ENCODE measurements around the gene HSD17B14. TPM values are rescaled to one million over a fixed set of nuclear protein-coding genes. Genes with fewer than 3 reads are reported as not detected.

The HSD17B14 gene
- total and polyA plus RNA-seq, 2 experiments from 2014 or later, result 8.4 to 11.7 TPM

GRCh38 chr19:48835734-48836088 lies 580 bp downstream of the HSD17B14 start:
- Histone ChIP-seq H4K20me1 (replicated peaks; ENCODE audit: insufficient read depth) (no peaks in the 10 kb centered on the region), H3F3A (replicated peaks; ENCODE audit: low read depth) (peaks cover 8% of the 10 kb centered on the region), H3K4me1 (ENCODE audit: insufficient read depth) (peaks cover 3% of the 10 kb centered on the region; the same call in 1 of the 2 replicates), H3K4me2 (peak overlapping the region; percentile 84), H3K79me2 (replicated peaks; ENCODE audit: insufficient read depth) (no peaks in the 10 kb centered on the region), H3K4me3 (peak overlapping the region; percentile 61), H3K9me2 (ENCODE audit: insufficient read depth) (no peaks in the 10 kb centered on the region), H3K36me3 (ENCODE audit: insufficient read depth) (no peaks in the 10 kb centered on the region), H3K27me3 (ENCODE audit: insufficient read depth) (no peaks in the 10 kb centered on the region), H3K27ac (ENCODE audit: low read depth) (peak overlapping the region; percentile 91), H2AFZ (peak overlapping the region; percentile 83)
- H3K27ac Mint-ChIP-seq, result peak overlapping the region; percentile 95
- DNase-seq (ENCODE audit: low spot score), result peak; percentile 98
- peaks cover 22% of the 10 kb centered on the region for H3K27me3 Mint-ChIP-seq (ENCODE audit: insufficient read depth, low read depth, poor library complexity)
- H3K36me3 Mint-ChIP-seq (ENCODE audit: low read depth), result peaks cover 22% of the 10 kb centered on the region
- ATAC-seq, result peak; percentile 78
- H3K4me3 Mint-ChIP-seq, result peak overlapping the region; percentile 85
- TF ChIP-seq ZNF462 (CRISPR knock-in tag; IDR thresholded peaks at IDR 0.05) (no peak), CTCF (conservative IDR thresholded peaks at IDR 0.05; ENCODE audit: low read depth in 2 of 2) (peak; percentile 84 to 99)
- H3K9me3 Mint-ChIP-seq, result no peaks in the 10 kb centered on the region; the same call in 2 of the 3 replicates
- H3K4me1 Mint-ChIP-seq, result peaks cover 18% of the 10 kb centered on the region

- Histone ChIP-seq H3K4me3 (no peak overlapping the region), H3K27me3 (ENCODE audit: insufficient read depth) (no peaks in the 10 kb centered on the region), H3K27ac (ENCODE audit: low read depth) (no peak overlapping the region), H2AFZ (no peak overlapping the region), H3F3A (replicated peaks; ENCODE audit: low read depth) (peaks cover 8% of the 10 kb centered on the region), H3K79me2 (replicated peaks; ENCODE audit: insufficient read depth) (no peaks in the 10 kb centered on the region), H4K20me1 (replicated peaks; ENCODE audit: insufficient read depth) (no peaks in the 10 kb centered on the region), H3K4me1 (ENCODE audit: insufficient read depth) (peaks cover 3% of the 10 kb centered on the region; the same call in 1 of the 2 replicates), H3K9me2 (ENCODE audit: insufficient read depth) (no peaks in the 10 kb centered on the region), H3K4me2 (0 out of 2 replicates have a peak overlapping the region, but pooled peaks have one; percentile 27), H3K36me3 (ENCODE audit: insufficient read depth) (no peaks in the 10 kb centered on the region)
- Mint-ChIP-seq H3K4me3 (peak overlapping the region; percentile 50; the same call in 1 of the 3 replicates), H3K36me3 (ENCODE audit: low read depth) (peaks cover 22% of the 10 kb centered on the region), H3K27ac (no peak overlapping the region; the same call in 1 of the 2 replicates), H3K9me3 (no peaks in the 10 kb centered on the region; the same call in 1 of the 3 replicates), H3K27me3 (ENCODE audit: insufficient read depth, low read depth, poor library complexity) (peaks cover 24% of the 10 kb centered on the region), H3K4me1 (peaks cover 18% of the 10 kb centered on the region)
- peak; percentile 54 for DNase-seq (ENCODE audit: low spot score)
- no peak for ATAC-seq
- TF ChIP-seq ETS1 (IDR thresholded peaks at IDR 0.05), result no peak
- TF ChIP-seq NANOG (IDR thresholded peaks at IDR 0.05; ENCODE audit: borderline replicate concordance), result no peak
- no peak for TF ChIP-seq REST (IDR thresholded peaks at IDR 0.05; ENCODE audit: unreplicated experiment)
- TF ChIP-seq JUNB (IDR thresholded peaks at IDR 0.05; ENCODE audit: unreplicated experiment), result no peak
- no peak for TF ChIP-seq EZH2 (IDR thresholded peaks at IDR 0.05; ENCODE audit: low read depth, unreplicated experiment)
- TF ChIP-seq ZNF331 (CRISPR knock-in tag; IDR thresholded peaks at IDR 0.05; ENCODE audit: low read depth), result no peak
- TF ChIP-seq STAT1 (IDR thresholded peaks at IDR 0.05; ENCODE audit: unreplicated experiment), result no peak
Measured at GRCh38 chr19:48833977-48834376, 2.3 kb downstream of the HSD17B14 start.
